HEK293 (cell line): ENCODE results near the gene DLGAP3.

Source experiments
- CTCF ChIA-PET: fragments of 350-600 bp; formaldehyde crosslinking; extraction: SDS; loops from one replicate; lab custom pipeline; 2021; ENCODE audit warnings: antibody characterized with exemption; lab: Yijun Ruan, JAX
- POLR2A ChIA-PET: fragments of 300-600 bp; formaldehyde crosslinking; extraction: SDS; loops from one replicate; lab custom pipeline; 2020; ENCODE audit warnings: antibody characterized with exemption, inconsistent platforms; lab: Yijun Ruan, JAX
- H3K27ac ChIP-seq: fragments of 200-500 bp; sonication (Bioruptor generic); 2 replicates; pipeline ENCODE4 v1.5.1; 2014; ENCODE audit warnings: low read depth, low read length, control low read depth, inconsistent platforms; ENCODE audit errors: extremely low read depth
- H3K36me3 ChIP-seq, 2 experiments: fragments of 200-500 bp in 1 of 2; sonication (Bioruptor generic) in 1 of 2; 1 replicate in 1 of 2; 2 replicates in 1 of 2; pipeline ENCODE4 v1.5.1; 2014 to 2017; ENCODE audit warnings: inconsistent platforms in 2 of 2, low read length in 2 of 2; ENCODE audit not compliant: control insufficient read depth in 2 of 2, insufficient read depth in 1 of 2
- H3K4me1 ChIP-seq: fragments of 200-500 bp; sonication (Bioruptor generic); 2 replicates; pipeline ENCODE4 v1.5.1; 2014; ENCODE audit warnings: mild to moderate bottlenecking, low read length, inconsistent platforms; ENCODE audit not compliant: control insufficient read depth, insufficient read depth
- H3K4me3 ChIP-seq: 2 replicates; pipeline ENCODE4 v1.5.1; 2011; ENCODE audit warnings: low read depth, mild to moderate bottlenecking, control low read depth, low read length, moderate library complexity
- H3K9me3 ChIP-seq: fragments of 200-500 bp; sonication (Bioruptor generic); 2 replicates; pipeline ENCODE4 v1.5.1; 2014; ENCODE audit warnings: low read depth, low read length, inconsistent platforms; ENCODE audit not compliant: control insufficient read depth, insufficient read depth
- EGR2 ChIP-seq: fragments of 450-650 bp; formaldehyde crosslinking; IDR thresholded peaks from 2 replicates; pipeline ENCODE4 v1.5.1; 2016; ENCODE audit warnings: low read depth, missing biosample characterization, missing genetic modification characterization
- MZF1 ChIP-seq: fragments of 450-650 bp; formaldehyde crosslinking; IDR thresholded peaks from 2 replicates; pipeline ENCODE4 v1.5.1; 2017; ENCODE audit warnings: missing biosample characterization, missing genetic modification characterization, borderline replicate concordance
- OSR2 ChIP-seq: fragments of 450-650 bp; formaldehyde crosslinking; IDR thresholded peaks from 2 replicates; pipeline ENCODE4 v1.5.1; 2016; ENCODE audit warnings: missing biosample characterization, missing genetic modification characterization
- PRDM10 ChIP-seq: fragments of 450-650 bp; formaldehyde crosslinking; IDR thresholded peaks from 2 replicates; pipeline ENCODE4 v1.5.1; 2016; ENCODE audit warnings: missing biosample characterization, missing genetic modification characterization
- RBAK ChIP-seq: fragments of 450-650 bp; formaldehyde crosslinking; IDR thresholded peaks from 2 replicates; pipeline ENCODE4 v1.5.1; 2016; ENCODE audit warnings: missing biosample characterization, missing genetic modification characterization
- ZBTB26 ChIP-seq: fragments of 450-650 bp; formaldehyde crosslinking; optimal IDR thresholded peaks from 2 replicates; pipeline ENCODE3; 2016; ENCODE audit warnings: missing biosample characterization, mild to moderate bottlenecking, missing genetic modification characterization
- ZNF132 ChIP-seq: fragments of 450-650 bp; formaldehyde crosslinking; IDR thresholded peaks from 2 replicates; pipeline ENCODE4 v1.5.1; 2017; ENCODE audit warnings: missing biosample characterization, missing genetic modification characterization, borderline replicate concordance
- ZNF133 ChIP-seq: fragments of 450-650 bp; formaldehyde crosslinking; IDR thresholded peaks from 2 replicates; pipeline ENCODE4 v1.5.1; 2016; ENCODE audit warnings: missing biosample characterization, missing genetic modification characterization
- ZNF169 ChIP-seq: fragments of 450-650 bp; formaldehyde crosslinking; IDR thresholded peaks from 2 replicates; pipeline ENCODE4 v1.5.1; 2016; ENCODE audit warnings: missing biosample characterization, missing genetic modification characterization
- ZNF211 ChIP-seq: fragments of 450-650 bp; formaldehyde crosslinking; IDR thresholded peaks from 2 replicates; pipeline ENCODE4 v1.5.1; 2016; ENCODE audit warnings: low read depth, missing biosample characterization, missing genetic modification characterization
- ZNF239 ChIP-seq: fragments of 450-650 bp; formaldehyde crosslinking; IDR thresholded peaks from 2 replicates; pipeline ENCODE4 v1.5.1; 2016; ENCODE audit warnings: missing biosample characterization, missing genetic modification characterization
- ZNF350 ChIP-seq: fragments of 450-650 bp; formaldehyde crosslinking; IDR thresholded peaks from 2 replicates; pipeline ENCODE4 v1.5.0; 2017; ENCODE audit warnings: missing biosample characterization, mild to moderate bottlenecking, missing genetic modification characterization
- ZNF362 ChIP-seq: fragments of 450-650 bp; formaldehyde crosslinking; IDR thresholded peaks from 2 replicates; pipeline ENCODE4 v1.5.1; 2016; ENCODE audit warnings: missing biosample characterization, missing genetic modification characterization
- ZNF391 ChIP-seq: fragments of 450-650 bp; formaldehyde crosslinking; IDR thresholded peaks from 2 replicates; pipeline ENCODE4 v1.5.1; 2016; ENCODE audit warnings: low read depth, missing biosample characterization, missing genetic modification characterization, borderline replicate concordance
- ZNF544 ChIP-seq: fragments of 450-650 bp; formaldehyde crosslinking; IDR thresholded peaks from 2 replicates; pipeline ENCODE4 v1.5.0; 2017; ENCODE audit warnings: missing biosample characterization, missing genetic modification characterization
- ZNF629 ChIP-seq: fragments of 450-650 bp; formaldehyde crosslinking; IDR thresholded peaks from 2 replicates; pipeline ENCODE4 v1.5.1; 2017; ENCODE audit warnings: missing biosample characterization, missing genetic modification characterization
- ZNF639 ChIP-seq: fragments of 450-650 bp; formaldehyde crosslinking; IDR thresholded peaks from 2 replicates; pipeline ENCODE4 v1.5.1; 2016; ENCODE audit warnings: missing biosample characterization, missing genetic modification characterization
- ZNF704 ChIP-seq: fragments of 450-650 bp; formaldehyde crosslinking; IDR thresholded peaks from 2 replicates; pipeline ENCODE4 v1.5.1; 2016; ENCODE audit warnings: missing biosample characterization, missing genetic modification characterization
- TF ChIP-seq, protein P1 (sequence below): fragments of 450-650 bp; formaldehyde crosslinking; IDR thresholded peaks from 2 replicates; pipeline ENCODE4 v1.5.1; 2017; ENCODE audit warnings: missing biosample characterization, missing genetic modification characterization
- TF ChIP-seq, protein P2 (sequence below): fragments of 450-650 bp; formaldehyde crosslinking; IDR thresholded peaks from 2 replicates; pipeline ENCODE4 v1.5.1; 2016; ENCODE audit warnings: missing biosample characterization, missing genetic modification characterization

Gene DLGAP3

DNA sequence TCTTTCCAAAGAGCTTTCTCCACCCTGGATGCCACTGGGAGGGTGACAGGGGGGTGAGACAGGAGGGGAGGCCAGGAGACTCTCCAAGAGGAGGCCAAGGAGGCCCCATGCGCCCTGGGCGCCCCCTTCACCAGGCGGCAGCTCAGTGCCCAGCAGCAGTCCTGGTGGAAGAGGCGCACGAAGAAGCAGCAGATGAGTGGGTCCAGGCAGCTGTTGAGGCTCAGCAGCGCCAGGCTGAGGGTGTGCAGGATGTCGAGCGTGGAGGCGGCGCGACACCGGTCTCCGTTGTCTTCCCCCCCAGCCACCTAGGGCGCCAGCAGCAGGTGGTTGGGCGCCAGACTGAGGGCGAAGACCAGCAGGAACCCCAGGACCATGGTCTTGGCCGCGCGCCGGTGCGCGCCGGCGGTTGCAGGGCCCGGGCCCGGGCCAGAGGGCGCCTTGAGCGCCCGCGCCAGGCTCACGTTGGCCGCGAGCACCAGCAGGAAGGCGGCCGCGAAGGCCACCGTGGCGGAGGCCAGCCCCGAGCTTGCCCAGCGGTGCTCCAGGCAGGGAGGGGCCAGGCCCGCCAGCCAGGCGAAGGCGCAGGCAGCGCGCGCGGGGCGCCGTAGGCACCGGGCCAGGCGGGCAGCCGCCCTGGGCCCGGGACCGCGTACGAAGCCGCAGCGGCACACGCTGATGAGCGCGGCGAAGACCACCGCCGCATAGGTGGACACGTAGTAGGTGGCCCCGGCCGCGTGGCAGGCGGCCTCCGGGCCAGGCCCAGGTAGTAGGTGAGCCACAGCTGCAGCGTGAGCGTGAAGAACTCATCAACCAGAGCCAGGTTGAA, 47.1 kb upstream of the DLGAP3 start (continued):
- no peak for TF ChIP-seq ZNF391 (tag by site-specific recombination)
- TF ChIP-seq ZNF133 (tag by site-specific recombination), result no peak
- TF ChIP-seq ZNF629 (tag by site-specific recombination), result no peak
- no peak for TF ChIP-seq OSR2 (tag by site-specific recombination)
- TF ChIP-seq MZF1 (tag by site-specific recombination), result no peak
- TF ChIP-seq ZNF544 (tag by site-specific recombination), result no peak
- TF ChIP-seq RBAK (tag by site-specific recombination), result no peak
- no peak for TF ChIP-seq ZNF362 (tag by site-specific recombination)

- TF ChIP-seq, protein P1, sequence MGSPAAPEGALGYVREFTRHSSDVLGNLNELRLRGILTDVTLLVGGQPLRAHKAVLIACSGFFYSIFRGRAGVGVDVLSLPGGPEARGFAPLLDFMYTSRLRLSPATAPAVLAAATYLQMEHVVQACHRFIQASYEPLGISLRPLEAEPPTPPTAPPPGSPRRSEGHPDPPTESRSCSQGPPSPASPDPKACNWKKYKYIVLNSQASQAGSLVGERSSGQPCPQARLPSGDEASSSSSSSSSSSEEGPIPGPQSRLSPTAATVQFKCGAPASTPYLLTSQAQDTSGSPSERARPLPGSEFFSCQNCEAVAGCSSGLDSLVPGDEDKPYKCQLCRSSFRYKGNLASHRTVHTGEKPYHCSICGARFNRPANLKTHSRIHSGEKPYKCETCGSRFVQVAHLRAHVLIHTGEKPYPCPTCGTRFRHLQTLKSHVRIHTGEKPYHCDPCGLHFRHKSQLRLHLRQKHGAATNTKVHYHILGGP (tag by site-specific recombination), result no peak
- TF ChIP-seq ZNF391 (tag by site-specific recombination), result no peak
- TF ChIP-seq EGR2 (tag by site-specific recombination), result no peak
- no peak for TF ChIP-seq ZBTB26 (tag by site-specific recombination)
- no peak for TF ChIP-seq PRDM10 (tag by site-specific recombination)
- TF ChIP-seq, protein P2, sequence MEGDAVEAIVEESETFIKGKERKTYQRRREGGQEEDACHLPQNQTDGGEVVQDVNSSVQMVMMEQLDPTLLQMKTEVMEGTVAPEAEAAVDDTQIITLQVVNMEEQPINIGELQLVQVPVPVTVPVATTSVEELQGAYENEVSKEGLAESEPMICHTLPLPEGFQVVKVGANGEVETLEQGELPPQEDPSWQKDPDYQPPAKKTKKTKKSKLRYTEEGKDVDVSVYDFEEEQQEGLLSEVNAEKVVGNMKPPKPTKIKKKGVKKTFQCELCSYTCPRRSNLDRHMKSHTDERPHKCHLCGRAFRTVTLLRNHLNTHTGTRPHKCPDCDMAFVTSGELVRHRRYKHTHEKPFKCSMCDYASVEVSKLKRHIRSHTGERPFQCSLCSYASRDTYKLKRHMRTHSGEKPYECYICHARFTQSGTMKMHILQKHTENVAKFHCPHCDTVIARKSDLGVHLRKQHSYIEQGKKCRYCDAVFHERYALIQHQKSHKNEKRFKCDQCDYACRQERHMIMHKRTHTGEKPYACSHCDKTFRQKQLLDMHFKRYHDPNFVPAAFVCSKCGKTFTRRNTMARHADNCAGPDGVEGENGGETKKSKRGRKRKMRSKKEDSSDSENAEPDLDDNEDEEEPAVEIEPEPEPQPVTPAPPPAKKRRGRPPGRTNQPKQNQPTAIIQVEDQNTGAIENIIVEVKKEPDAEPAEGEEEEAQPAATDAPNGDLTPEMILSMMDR (tag by site-specific recombination), result no peak
- no peak for TF ChIP-seq ZNF239 (tag by site-specific recombination)
- no peak for TF ChIP-seq ZNF211 (tag by site-specific recombination)
- no peak for TF ChIP-seq ZNF169 (tag by site-specific recombination)
- no peak for TF ChIP-seq ZNF132
- TF ChIP-seq ZNF350 (tag by site-specific recombination), result no peak
- no peak for TF ChIP-seq ZNF704 (tag by site-specific recombination)
- no peak for TF ChIP-seq ZNF639 (tag by site-specific recombination)
- Histone ChIP-seq H3K36me3 (peaks cover 0 to 2% of the 10 kb centered on the region in 2 experiments; a peak in 1 of 3 replicates), H3K4me3 (no peak overlapping the region), H3K9me3 (no peaks in the 10 kb centered on the region), H3K27ac (no peak overlapping the region), H3K4me1 (no peaks in the 10 kb centered on the region)
- POLR2A ChIA-PET, result interaction anchor here (2.0 kb wide), 1 partner anchor 9 kb away, joined by 7 read pairs; the partner anchor contains the start of gene TMEM35B
- CTCF ChIA-PET, result interaction anchor here (0.9 kb wide), 1 partner anchor 49 kb away, joined by 5 read pairs; no protein-coding TSS in a partner anchor
These were observed 46.3 kb upstream of the DLGAP3 start for GRCh38 chr1:34975771-34976170.
